HG03045 (cell line): ENCODE results near the gene HS3ST3B1.

Experiments used
- ATAC-seq: cut with Tn5 transposase; IDR thresholded peaks from one replicate; pipeline ENCODE4 v1.9.1; 2021; ENCODE audit warnings: mild to moderate bottlenecking, moderate library complexity; ENCODE audit not compliant: unreplicated experiment

Gene HS3ST3B1

DNA sequence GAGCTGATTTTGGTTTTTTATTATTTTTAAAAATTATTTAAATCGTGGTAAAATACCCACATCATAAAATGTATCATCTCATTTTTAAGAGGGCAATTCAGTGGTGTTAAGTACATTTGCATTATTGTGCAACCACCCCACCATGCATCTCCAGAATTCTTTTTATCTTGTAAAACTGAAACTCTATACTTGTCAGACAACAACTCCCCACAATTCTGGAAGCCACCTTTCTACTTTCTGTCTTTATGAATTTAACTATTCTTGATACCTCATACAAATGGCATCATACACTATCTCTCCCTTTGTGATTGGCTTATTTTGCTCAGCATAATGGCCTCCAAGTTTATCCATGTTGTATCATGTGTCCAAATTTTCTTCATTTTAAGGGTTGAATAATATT, 97.9 kb downstream of the HS3ST3B1 start:
- no peak for ATAC-seq
